Endothelial cell of umbilical vein (primary cell): ENCODE results near the gene RAP1GAP. TPM values are rescaled to one million over a fixed set of nuclear protein-coding genes. Genes with fewer than 3 reads are reported as not detected.

Source experiments
- BruUV-seq: library from RNA; stranded (reverse); fragments of 400-500 nt; replicated peaks from 2 replicates; lab custom pipeline; 2021; lab: Mats Ljungman, UMichigan
- CTCF ChIA-PET: fragments of 300-600, 350-600 bp; sonication (Branson Sonifier 250); formaldehyde crosslinking; loops from one replicate; lab custom pipeline; 2021; ENCODE audit warnings: antibody characterized with exemption, inconsistent platforms; lab: Charles Lee
- POLR2A ChIA-PET: fragments of 300-600, 350-600 bp; sonication (Branson Sonifier 250); formaldehyde crosslinking; loops from one replicate; lab custom pipeline; 2021; ENCODE audit warnings: antibody characterized with exemption, inconsistent platforms; lab: Charles Lee
- DNase-seq: peaks from one replicate; pipeline ENCODE4 v3.0.0-alpha.2; 2011; ENCODE audit warnings: low read depth, low spot score
- FAIRE-seq: peaks from 2 replicates; lab custom pipeline; 2011; peaks lifted over from hg19 to GRCh38; lab: Jason Lieb, UNC
- H2AFZ ChIP-seq: 2 replicates; pipeline ENCODE4 v1.6.0; 2012; ENCODE audit warnings: low read depth, low read length, control low read depth, inconsistent platforms
- H3K27ac ChIP-seq: 2 replicates; pipeline ENCODE4 v1.5.1; 2011; ENCODE audit warnings: low read depth, mild to moderate bottlenecking, control low read depth, low read length, moderate library complexity; ENCODE audit not compliant: insufficient read depth
- H3K27me3 ChIP-seq, 2 experiments: 2 replicates each; pipeline versions ENCODE4 v1.6.0 to v1.6.1; 2011; ENCODE audit warnings: low read length in 2 of 2, mixed read lengths in 1 of 2; ENCODE audit not compliant: control insufficient read depth in 2 of 2, insufficient read depth in 2 of 2
- H3K36me3 ChIP-seq, 2 experiments: 2 replicates in 1 of 2; 3 replicates in 1 of 2; pipeline ENCODE4 v1.5.1; 2011; ENCODE audit warnings: low read length in 2 of 2, mild to moderate bottlenecking in 1 of 2, moderate library complexity in 1 of 2; ENCODE audit not compliant: control insufficient read depth in 2 of 2, insufficient read depth in 2 of 2; ENCODE audit errors: extremely low read depth in 1 of 2
- H3K4me1 ChIP-seq: 3 replicates; pipeline ENCODE4 v1.5.1; 2011; ENCODE audit warnings: mild to moderate bottlenecking, low read length; ENCODE audit not compliant: control insufficient read depth, insufficient read depth; ENCODE audit errors: extremely low read depth
- H3K4me2 ChIP-seq: 2 replicates; pipeline ENCODE4 v1.6.1; 2011; ENCODE audit warnings: low read length, control low read depth, mixed read lengths; ENCODE audit not compliant: insufficient read depth
- H3K4me3 ChIP-seq, 3 experiments: fragments of 200-600 bp in 1 of 3; sonication (generic), shearing (Covaris generic) in 1 of 3; replicated peaks in 1 of 3; 2 replicates each; pipeline ENCODE4 v1.5.1; 2011 to 2016; ENCODE audit warnings: control low read depth in 3 of 3, low read length in 3 of 3, mild to moderate bottlenecking in 2 of 3, inconsistent platforms in 1 of 3, low read depth in 1 of 3, moderate library complexity in 1 of 3; ENCODE audit not compliant: insufficient read depth in 1 of 3
- H3K79me2 ChIP-seq: 2 replicates; pipeline ENCODE4 v1.6.0; 2012; ENCODE audit warnings: low read length, inconsistent platforms; ENCODE audit not compliant: control insufficient read depth, insufficient read depth
- H3K9ac ChIP-seq: replicated peaks from 2 replicates; pipeline ENCODE3; 2011; ENCODE audit warnings: low read length, control low read depth; ENCODE audit not compliant: insufficient read depth; ENCODE audit errors: extremely low read depth
- H3K9me1 ChIP-seq: replicated peaks from 3 replicates; pipeline ENCODE4 v1.6.0; 2011; ENCODE audit warnings: mild to moderate bottlenecking, low read length; ENCODE audit not compliant: control insufficient read depth, insufficient read depth; ENCODE audit errors: extremely low read depth
- H3K9me3 ChIP-seq: replicated peaks from 2 replicates; pipeline ENCODE4 v1.5.1; 2012; ENCODE audit warnings: low read length, inconsistent platforms; ENCODE audit not compliant: control insufficient read depth, insufficient read depth
- H4K20me1 ChIP-seq: replicated peaks from 2 replicates; pipeline ENCODE3; 2011; ENCODE audit warnings: mild to moderate bottlenecking, low read length; ENCODE audit not compliant: control insufficient read depth, insufficient read depth; ENCODE audit errors: extremely low read depth
- CTCF ChIP-seq, 2 donors: IDR thresholded peaks; 1 replicate in 1 of 2; 2 replicates in 1 of 2; pipeline ENCODE4 v1.5.1; 2011; ENCODE audit warnings: low read length in 2 of 2, mild to moderate bottlenecking in 2 of 2, moderate library complexity in 2 of 2, control low read depth in 1 of 2, inconsistent platforms in 1 of 2, low read depth in 1 of 2; ENCODE audit not compliant: insufficient read depth in 1 of 2; ENCODE audit errors: extremely low read depth in 1 of 2
- EZH2 ChIP-seq: IDR thresholded peaks from 2 replicates; pipeline ENCODE4 v1.6.1; 2012; ENCODE audit warnings: borderline replicate concordance, low read depth, mild to moderate bottlenecking, moderate library complexity, low read length, inconsistent platforms; ENCODE audit not compliant: severe bottlenecking
- FOS ChIP-seq: IDR thresholded peaks from 2 replicates; pipeline ENCODE4 v1.6.1; 2011; ENCODE audit warnings: mild to moderate bottlenecking, low read length, moderate library complexity, borderline replicate concordance; ENCODE audit not compliant: insufficient read depth
- GATA2 ChIP-seq: IDR thresholded peaks from 2 replicates; pipeline ENCODE4 v1.7.0; 2011; ENCODE audit warnings: low read depth, mild to moderate bottlenecking, moderate library complexity, mixed read lengths, low read length; ENCODE audit not compliant: insufficient read length, insufficient read depth
- JUN ChIP-seq: IDR thresholded peaks from 2 replicates; pipeline ENCODE4 v1.6.1; 2011; ENCODE audit warnings: borderline replicate concordance, low read depth; ENCODE audit not compliant: insufficient read length, insufficient read depth
- MYC ChIP-seq: IDR thresholded peaks from one replicate; pipeline ENCODE4 v1.6.1; 2011; ENCODE audit warnings: mild to moderate bottlenecking, low read depth, low read length
- POLR2A ChIP-seq: IDR thresholded peaks from 2 replicates; pipeline ENCODE4 v1.6.1; 2012; ENCODE audit warnings: low read depth, mild to moderate bottlenecking, control low read depth, low read length
- POLR2AphosphoS5 ChIP-seq: IDR thresholded peaks from 2 replicates; pipeline ENCODE4 v1.6.1; 2012; ENCODE audit warnings: low read depth, mild to moderate bottlenecking, control low read depth, low read length, moderate library complexity; ENCODE audit not compliant: insufficient read depth
- dilution Hi-C: fragments of 300-500 bp; cut with MboI; formaldehyde crosslinking; loops from one replicate; pipeline ENCODE4 v1.15.0; 2019; ENCODE audit warnings: low sequenced_read_pairs; ENCODE audit not compliant: extremely low pct_ligation_motif_present
- intact Hi-C: fragments of 100-400 bp; cut with micrococcal nuclease; formaldehyde crosslinking; loops from one replicate; pipeline ENCODE4 v1.10.0; 2022
- polyA plus RNA-seq, 4 experiments: library from polyadenylated mRNA; depleted of rRNA in 3 of 4; stranded (reverse) in 3 of 4; unstranded in 1 of 4; fragments of >200 nt; gene quantifications; 2 replicates each; pipeline versions ENCODE4 v1.2.1 to v1.2.3, GENCODE V29; 2011 to 2012; ENCODE audit warnings: missing spikeins in 1 of 4
- total RNA-seq: library from RNA; stranded (reverse); gene quantifications from 2 replicates; pipeline ENCODE4 v1.2.3, GENCODE V29; 2021
- TF ChIP-seq, protein P1 (sequence below): IDR thresholded peaks from 2 replicates; pipeline ENCODE4 v1.6.1; 2011; ENCODE audit not compliant: insufficient read depth, insufficient read length

RAP1GAP gene
- total and polyA plus RNA-seq, 2 donors (not counting 3 experiments of a cell fraction or from before 2014, with no cell fraction given): 0.07 to 0.20 TPM

DNA sequence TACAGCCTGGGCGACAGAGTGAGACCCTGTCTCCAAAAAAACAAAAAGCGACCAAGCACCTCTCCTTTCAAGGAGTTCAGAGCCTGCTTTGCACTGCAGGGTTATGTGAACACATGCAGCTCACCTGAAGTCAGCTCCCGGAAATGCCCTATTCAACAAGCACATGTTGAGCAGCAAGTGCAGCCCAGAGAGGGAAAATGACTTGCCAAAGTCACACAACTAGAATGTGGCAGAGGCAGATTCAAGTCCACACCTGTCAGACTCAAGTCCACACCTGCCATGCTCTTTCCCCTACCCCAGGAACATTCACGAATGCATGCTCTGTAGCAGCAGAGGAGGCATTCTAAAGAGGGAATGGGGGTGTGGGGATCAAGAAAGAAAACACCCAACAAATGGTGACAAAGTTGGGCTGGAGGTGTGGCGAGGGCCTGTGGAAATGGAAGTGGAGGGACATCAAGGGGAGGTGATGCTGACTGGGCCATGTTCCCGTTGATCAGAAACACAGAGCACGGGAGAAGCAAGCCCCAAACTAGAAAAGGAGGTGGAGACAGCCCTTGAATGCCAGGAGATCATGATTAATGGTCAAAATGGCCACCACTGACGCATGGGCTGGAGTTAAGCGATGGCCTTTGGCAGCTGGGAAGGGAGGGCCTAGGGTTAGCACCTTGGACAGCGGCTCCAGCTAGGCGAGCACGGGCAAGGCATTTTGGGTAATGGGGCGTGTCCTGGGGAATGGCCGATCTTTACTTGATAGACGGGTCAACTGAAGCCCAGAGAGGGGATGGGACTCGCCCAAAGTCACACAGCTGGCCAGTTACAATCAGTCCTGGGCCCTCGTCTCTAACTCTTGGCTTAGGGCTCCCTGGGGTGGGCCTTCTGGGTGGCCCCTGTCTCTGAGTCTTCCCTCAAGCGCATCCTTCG lies 21.5 kb downstream of the RAP1GAP start:
- no peak overlapping the region for H3K9ac ChIP-seq
- H3K36me3 ChIP-seq: no peaks in the 10 kb centered on the region
- BruUV-seq: no TSS peak
- H3K4me3 ChIP-seq: no peak overlapping the region
- no peak for TF ChIP-seq JUN
- TF ChIP-seq, protein P1, sequence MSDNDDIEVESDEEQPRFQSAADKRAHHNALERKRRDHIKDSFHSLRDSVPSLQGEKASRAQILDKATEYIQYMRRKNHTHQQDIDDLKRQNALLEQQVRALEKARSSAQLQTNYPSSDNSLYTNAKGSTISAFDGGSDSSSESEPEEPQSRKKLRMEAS: peak; percentile 26
- H3K27ac ChIP-seq: no peak overlapping the region
- H3K9me1 ChIP-seq: no peaks in the 10 kb centered on the region
- DNase-seq (peak; percentile 53), FAIRE-seq (peak; percentile 91)
- no peak overlapping the region for H3K4me2 ChIP-seq
- H3K27me3 ChIP-seq: peaks cover 12 to 16% of the 10 kb centered on the region in 2 experiments
- CTCF ChIA-PET: interaction anchor here (7.2 kb wide), 1 partner anchor 12 kb away, joined by 34 read pairs; no protein-coding TSS in a partner anchor
- H2AFZ ChIP-seq: no peak overlapping the region
- H3K4me1 ChIP-seq: peaks cover 3% of the 10 kb centered on the region
- intact Hi-C loops (loop anchor here (1.0 kb wide), 1 partner anchor 12 kb away; no protein-coding TSS in a partner anchor), dilution Hi-C loops (no loop called here)
- no peaks in the 10 kb centered on the region for H3K79me2 ChIP-seq
- POLR2A ChIA-PET: interaction anchor here (0.5 kb wide), 1 partner anchor 141 kb away, joined by 3 read pairs; no protein-coding TSS in a partner anchor
- no peaks in the 10 kb centered on the region for H4K20me1 ChIP-seq
- no peaks in the 10 kb centered on the region for H3K9me3 ChIP-seq

GRCh38 chr1:21645550-21645949 lies 23.6 kb downstream of the RAP1GAP start:
- Histone ChIP-seq H2AFZ (no peak overlapping the region), H3K9me1 (no peaks in the 10 kb centered on the region), H3K36me3 (no peaks in the 10 kb centered on the region), H3K79me2 (no peaks in the 10 kb centered on the region), H3K9me3 (no peaks in the 10 kb centered on the region), H3K27ac (no peak overlapping the region), H3K4me3 (no peak overlapping the region), H3K4me1 (no peaks in the 10 kb centered on the region), H3K4me2 (no peak overlapping the region), H3K9ac (no peak overlapping the region), H3K27me3 (peaks cover 0 to 2% of the 10 kb centered on the region in 2 experiments), H4K20me1 (no peaks in the 10 kb centered on the region)
- intact Hi-C loops (no loop called here), dilution Hi-C loops (no loop called here)
- BruUV-seq: no TSS peak
- DNase-seq: no peak
- ChIA-PET CTCF (interaction anchor here (1.1 to 7.2 kb wide), 3 partner anchors 14 to 275 kb away, joined by 3 to 34 read pairs (median 5); no protein-coding TSS in a partner anchor), POLR2A (no interaction called here)
- no peak for TF ChIP-seq GATA2
- no peak for TF ChIP-seq POLR2A
- TF ChIP-seq POLR2AphosphoS5: no peak
- no peak for TF ChIP-seq JUN
- TF ChIP-seq, protein P1: no peak
- TF ChIP-seq EZH2: no peak
- no peak for TF ChIP-seq FOS
- no peak for TF ChIP-seq CTCF (IDR thresholded peaks at IDR 0.05; ENCODE audit: extremely low read depth in 1 of 2, insufficient read depth in 1 of 2, low read depth in 1 of 2, low read length in 2 of 2)
- no peak for TF ChIP-seq MYC
- no peak for FAIRE-seq
